Amniotic stem cell (primary cell): ENCODE measurements around the gene CCDC74A.
"Not testable (repeated sequence)": the region's sequence is repeated elsewhere in the genome, so short reads cannot be mapped to it uniquely, and the experiment has no call there.

Experiments
- DNase-seq: peaks from one replicate; lab custom pipeline; 2025; lab: John Stamatoyannopoulos, UW

CCDC74A gene

GRCh38 chr2:131527131-131528001 lies at the start of gene CCDC74A:
Gene CCDC74A (plus strand): TSS chr2:131527888. CDS start chr2:131527971, 83 bp downstream.
- peak; percentile 7 for DNase-seq

- DNase-seq = not testable (repeated sequence)
Measured at GRCh38 chr2:131478074-131478849, 49.4 kb upstream of the CCDC74A start.

DNA sequence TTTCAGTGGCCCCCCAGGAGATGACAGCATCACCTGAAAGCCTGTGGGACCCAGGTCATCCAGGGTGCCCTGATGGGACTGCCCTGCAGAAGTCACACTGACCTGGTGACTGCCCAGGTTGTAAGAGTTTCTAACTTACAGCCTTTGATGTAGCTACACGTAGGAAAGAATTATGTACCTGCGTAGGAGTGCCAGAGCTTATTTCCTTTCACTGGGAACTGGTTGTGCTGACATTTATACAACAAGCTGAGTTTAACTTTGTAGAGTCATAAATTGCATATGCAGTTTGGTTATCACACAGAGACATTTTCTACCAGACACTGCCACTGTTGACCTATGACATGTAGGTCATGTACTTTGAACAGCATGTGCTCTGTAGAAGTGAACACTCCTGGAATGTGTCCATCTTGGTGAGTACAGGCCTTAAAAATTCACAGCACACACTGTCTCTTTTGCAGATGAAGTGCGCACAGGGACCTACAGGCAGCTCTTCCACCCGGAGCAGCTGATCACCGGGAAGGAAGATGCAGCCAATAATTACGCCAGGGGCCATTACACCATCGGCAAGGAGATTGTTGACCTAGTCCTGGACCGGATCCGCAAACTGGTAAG lies 48.7 kb upstream of the CCDC74A start:
- not testable (repeated sequence) for DNase-seq

- not testable (repeated sequence) for DNase-seq
Measured at GRCh38 chr2:131480351-131480750, 47.3 kb upstream of the CCDC74A start.

GRCh38 chr2:131482506-131483155 lies 45.1 kb upstream of the CCDC74A start:
- DNase-seq = not testable (repeated sequence)

- not testable (repeated sequence) for DNase-seq
Measured at GRCh38 chr2:131483981-131484820, 43.5 kb upstream of the CCDC74A start.

DNA sequence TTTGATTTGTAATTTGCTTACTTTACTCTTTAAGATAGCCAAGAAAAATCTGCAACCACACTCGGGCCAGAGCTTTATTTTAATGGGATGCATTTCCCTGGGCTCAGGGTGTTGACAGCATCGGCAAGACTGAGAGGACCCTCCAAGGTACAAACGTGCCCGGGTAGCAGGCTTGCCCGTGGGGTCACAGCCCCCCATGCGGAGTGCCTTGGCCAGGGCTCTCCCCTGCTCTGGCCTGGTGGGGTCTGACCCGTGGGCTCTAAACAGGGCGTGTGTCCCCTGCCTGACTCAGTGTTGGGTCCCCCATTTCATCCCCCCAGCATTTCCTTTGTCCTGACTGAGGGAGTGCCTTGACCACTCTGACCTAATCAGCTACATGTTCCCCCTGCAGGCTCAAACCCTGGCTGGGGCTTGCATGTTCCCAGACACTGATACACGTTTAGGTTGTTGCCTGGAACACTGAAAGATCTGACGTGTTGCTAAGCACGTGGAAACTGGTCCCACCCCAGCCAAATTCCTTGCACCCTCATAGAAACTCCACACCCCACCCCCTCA lies 42.7 kb upstream of the CCDC74A start:
- not testable (repeated sequence) for DNase-seq

DNA sequence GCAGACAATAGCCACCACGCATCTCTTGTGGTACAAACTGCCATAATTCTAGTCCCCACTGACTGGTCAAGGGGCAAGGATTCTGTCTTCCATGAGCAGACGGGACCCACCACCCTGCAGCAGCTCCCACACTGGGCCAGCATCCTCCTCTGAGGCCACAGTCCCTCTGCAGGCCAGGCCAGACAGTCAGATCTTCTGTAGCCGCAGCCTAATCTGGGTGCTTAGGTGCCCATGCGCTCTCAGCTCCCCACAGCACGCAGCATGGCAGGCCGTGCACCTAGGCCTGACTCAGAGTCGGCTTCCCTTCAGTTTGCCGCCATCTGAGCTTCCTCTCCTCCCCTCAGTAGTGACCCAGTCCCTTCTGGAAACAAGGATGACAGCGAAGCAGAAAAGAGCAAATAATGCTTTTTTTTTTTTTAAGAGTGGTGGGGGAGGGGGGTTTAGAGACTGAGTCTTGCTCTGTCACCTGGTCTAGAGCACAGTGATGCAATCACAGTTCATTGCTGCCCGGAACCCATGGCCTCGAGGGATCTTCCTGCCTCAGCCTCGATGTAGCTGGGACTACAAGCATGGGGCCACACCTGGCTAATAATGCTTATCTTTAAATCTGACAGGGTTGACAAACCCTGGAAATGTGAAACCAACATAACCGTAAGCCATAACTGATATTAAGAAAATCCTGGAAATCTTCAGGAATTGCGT lies 41.3 kb upstream of the CCDC74A start:
- not testable (repeated sequence) for DNase-seq

GRCh38 chr2:131488306-131489205 lies 39.1 kb upstream of the CCDC74A start:
- no peak for DNase-seq

DNA sequence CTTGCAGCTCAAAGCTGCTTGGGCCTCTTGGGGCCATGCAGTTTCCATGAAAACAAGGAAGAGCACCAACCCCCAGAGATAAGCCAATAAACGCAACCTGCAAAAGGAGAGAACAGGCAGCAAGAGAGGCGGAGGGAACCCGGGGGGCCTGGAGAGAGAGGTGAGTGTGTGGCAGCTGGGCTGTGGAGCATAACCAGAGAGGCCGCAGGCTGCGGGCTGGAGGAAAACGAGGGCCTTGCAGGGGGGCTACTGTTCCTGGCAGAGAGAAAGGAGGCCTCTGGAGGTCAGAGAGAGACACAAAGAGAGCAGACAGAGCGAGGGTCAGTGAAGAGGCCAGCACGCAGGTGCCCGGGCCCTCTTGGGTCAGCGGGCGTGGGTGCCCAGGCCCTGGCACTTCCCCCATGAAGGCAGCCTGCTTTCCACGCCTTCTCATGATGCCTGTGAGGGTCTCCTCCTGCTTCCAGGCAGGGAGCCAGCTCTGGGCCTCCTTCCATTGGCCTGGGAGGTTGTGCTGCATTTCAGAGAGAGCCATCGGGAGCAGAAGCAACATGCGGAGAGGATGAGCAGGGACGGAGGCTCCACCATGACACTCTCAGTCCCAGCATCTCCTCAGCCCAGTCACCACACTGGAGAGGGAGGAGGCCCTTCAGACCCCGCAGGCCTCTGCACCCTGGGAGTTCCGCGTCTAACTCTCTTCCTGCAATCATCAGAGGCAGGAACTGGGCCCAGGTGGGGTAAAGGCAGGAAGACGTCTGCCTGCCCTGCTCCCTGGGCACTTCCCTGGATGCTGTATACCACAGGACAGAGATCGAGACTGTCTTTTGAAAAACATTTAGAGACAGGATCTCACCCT lies 36.8 kb upstream of the CCDC74A start:
- not testable (repeated sequence) for DNase-seq

GRCh38 chr2:131491469-131491836 lies 36.2 kb upstream of the CCDC74A start:
- DNase-seq = not testable (repeated sequence)

DNA sequence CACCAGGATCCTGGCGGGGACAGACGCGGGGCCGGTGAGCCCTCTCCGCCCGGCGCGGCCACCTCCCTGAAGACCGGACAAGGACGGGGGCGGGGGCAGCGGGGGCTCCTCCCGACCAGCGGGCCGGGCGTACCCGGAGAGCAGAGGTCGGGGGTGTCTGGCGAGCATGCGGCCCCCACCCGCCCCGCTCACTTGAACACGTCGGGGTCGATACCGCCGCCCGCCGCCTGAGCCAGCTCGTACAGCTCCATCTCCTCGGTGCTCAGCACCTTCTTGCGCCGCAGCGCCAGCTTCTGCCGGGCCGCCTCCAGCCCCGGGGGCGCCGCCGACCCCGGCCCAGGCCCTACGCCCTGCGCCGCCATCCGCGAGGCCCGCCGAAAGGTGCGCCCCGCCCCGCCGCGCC lies 35.7 kb upstream of the CCDC74A start, which contains the start of gene MZT2A:
TSS of gene MZT2A (minus strand) at position 383 of the 403 bp plus-strand sequence. CDS start at position 362, 21 bp downstream.
- DNase-seq = not testable (repeated sequence)

GRCh38 chr2:131492418-131493198 lies 35.1 kb upstream of the CCDC74A start:
- DNase-seq = peak; percentile 68

DNA sequence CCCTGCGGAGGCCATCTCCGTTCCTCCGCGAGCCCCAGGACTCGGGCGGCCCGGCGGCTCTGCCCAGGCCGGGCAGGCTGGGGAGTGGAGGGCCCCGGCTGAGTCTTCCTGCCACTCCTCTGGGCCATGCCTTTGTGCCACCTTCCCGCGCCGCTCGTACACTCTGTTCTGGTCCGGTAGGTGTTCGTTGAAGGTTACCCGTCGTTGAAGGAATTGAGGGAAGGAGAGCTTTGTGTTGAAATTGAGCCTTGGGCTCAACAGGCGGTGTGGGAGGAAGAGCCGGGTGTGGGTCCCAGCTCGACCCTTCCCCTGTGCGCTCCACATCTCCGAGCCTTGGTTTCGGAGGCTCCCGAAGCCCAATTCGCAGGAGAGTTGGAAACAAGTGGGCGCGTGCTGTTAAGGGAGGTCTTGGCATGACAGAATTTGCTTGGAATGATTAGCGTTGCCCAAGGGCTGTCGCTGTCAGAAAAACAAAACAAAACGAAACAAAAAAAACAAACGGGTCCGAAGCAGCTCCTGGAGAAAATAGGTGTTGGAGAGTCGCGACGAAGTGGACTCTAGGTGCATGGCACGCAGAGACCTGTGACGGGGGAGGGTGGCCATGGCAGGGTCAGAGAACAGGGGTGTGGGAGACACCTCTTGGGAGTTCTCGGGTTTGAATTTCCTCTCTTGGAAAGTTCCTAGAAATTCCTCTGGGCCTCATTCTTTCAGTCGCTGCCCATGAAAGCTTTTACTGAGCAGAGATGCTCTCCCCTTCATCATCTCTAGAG lies 34.3 kb upstream of the CCDC74A start:
- DNase-seq = no peak

GRCh38 chr2:131495506-131495905 lies 32.2 kb upstream of the CCDC74A start:
- not testable (repeated sequence) for DNase-seq

- not testable (repeated sequence) for DNase-seq
Measured at GRCh38 chr2:131498321-131498973, 29.2 kb upstream of the CCDC74A start.
